Endothelial cell of umbilical vein (primary cell): ENCODE data around the gene SEH1L. TPM values are rescaled to one million over a fixed set of nuclear protein-coding genes. Genes with fewer than 3 reads are reported as not detected.
"Not testable (repeated sequence)": the region's sequence is repeated elsewhere in the genome, so short reads cannot be mapped to it uniquely, and the experiment has no call there.

Experiments
- BruUV-seq: library from RNA; stranded (reverse); fragments of 400-500 nt; replicated peaks from 2 replicates; lab custom pipeline; 2021; lab: Mats Ljungman, UMichigan
- CTCF ChIA-PET: fragments of 300-600, 350-600 bp; sonication (Branson Sonifier 250); formaldehyde crosslinking; loops from one replicate; lab custom pipeline; 2021; ENCODE audit warnings: antibody characterized with exemption, inconsistent platforms; lab: Charles Lee
- POLR2A ChIA-PET: fragments of 300-600, 350-600 bp; sonication (Branson Sonifier 250); formaldehyde crosslinking; loops from one replicate; lab custom pipeline; 2021; ENCODE audit warnings: antibody characterized with exemption, inconsistent platforms; lab: Charles Lee
- DNase-seq: peaks from one replicate; pipeline ENCODE4 v3.0.0-alpha.2; 2011; ENCODE audit warnings: low read depth, low spot score
- FAIRE-seq: peaks from 2 replicates; lab custom pipeline; 2011; peaks lifted over from hg19 to GRCh38; lab: Jason Lieb, UNC
- H2AFZ ChIP-seq: 2 replicates; pipeline ENCODE4 v1.6.0; 2012; ENCODE audit warnings: low read depth, low read length, control low read depth, inconsistent platforms
- H3K27ac ChIP-seq: 2 replicates; pipeline ENCODE4 v1.5.1; 2011; ENCODE audit warnings: low read depth, mild to moderate bottlenecking, control low read depth, low read length, moderate library complexity; ENCODE audit not compliant: insufficient read depth
- H3K27me3 ChIP-seq, 2 experiments: 2 replicates each; pipeline versions ENCODE4 v1.6.0 to v1.6.1; 2011; ENCODE audit warnings: low read length in 2 of 2, mixed read lengths in 1 of 2; ENCODE audit not compliant: control insufficient read depth in 2 of 2, insufficient read depth in 2 of 2
- H3K36me3 ChIP-seq, 2 experiments: 2 replicates in 1 of 2; 3 replicates in 1 of 2; pipeline ENCODE4 v1.5.1; 2011; ENCODE audit warnings: low read length in 2 of 2, mild to moderate bottlenecking in 1 of 2, moderate library complexity in 1 of 2; ENCODE audit not compliant: control insufficient read depth in 2 of 2, insufficient read depth in 2 of 2; ENCODE audit errors: extremely low read depth in 1 of 2
- H3K4me1 ChIP-seq: 3 replicates; pipeline ENCODE4 v1.5.1; 2011; ENCODE audit warnings: mild to moderate bottlenecking, low read length; ENCODE audit not compliant: control insufficient read depth, insufficient read depth; ENCODE audit errors: extremely low read depth
- H3K4me2 ChIP-seq: 2 replicates; pipeline ENCODE4 v1.6.1; 2011; ENCODE audit warnings: low read length, control low read depth, mixed read lengths; ENCODE audit not compliant: insufficient read depth
- H3K4me3 ChIP-seq, 3 experiments: fragments of 200-600 bp in 1 of 3; sonication (generic), shearing (Covaris generic) in 1 of 3; replicated peaks in 1 of 3; 2 replicates each; pipeline ENCODE4 v1.5.1; 2011 to 2016; ENCODE audit warnings: control low read depth in 3 of 3, low read length in 3 of 3, mild to moderate bottlenecking in 2 of 3, inconsistent platforms in 1 of 3, low read depth in 1 of 3, moderate library complexity in 1 of 3; ENCODE audit not compliant: insufficient read depth in 1 of 3
- H3K79me2 ChIP-seq: 2 replicates; pipeline ENCODE4 v1.6.0; 2012; ENCODE audit warnings: low read length, inconsistent platforms; ENCODE audit not compliant: control insufficient read depth, insufficient read depth
- H3K9ac ChIP-seq: replicated peaks from 2 replicates; pipeline ENCODE3; 2011; ENCODE audit warnings: low read length, control low read depth; ENCODE audit not compliant: insufficient read depth; ENCODE audit errors: extremely low read depth
- H3K9me1 ChIP-seq: replicated peaks from 3 replicates; pipeline ENCODE4 v1.6.0; 2011; ENCODE audit warnings: mild to moderate bottlenecking, low read length; ENCODE audit not compliant: control insufficient read depth, insufficient read depth; ENCODE audit errors: extremely low read depth
- H3K9me3 ChIP-seq: replicated peaks from 2 replicates; pipeline ENCODE4 v1.5.1; 2012; ENCODE audit warnings: low read length, inconsistent platforms; ENCODE audit not compliant: control insufficient read depth, insufficient read depth
- H4K20me1 ChIP-seq: replicated peaks from 2 replicates; pipeline ENCODE3; 2011; ENCODE audit warnings: mild to moderate bottlenecking, low read length; ENCODE audit not compliant: control insufficient read depth, insufficient read depth; ENCODE audit errors: extremely low read depth
- CTCF ChIP-seq, 2 donors: IDR thresholded peaks; 1 replicate in 1 of 2; 2 replicates in 1 of 2; pipeline ENCODE4 v1.5.1; 2011; ENCODE audit warnings: low read length in 2 of 2, mild to moderate bottlenecking in 2 of 2, moderate library complexity in 2 of 2, control low read depth in 1 of 2, inconsistent platforms in 1 of 2, low read depth in 1 of 2; ENCODE audit not compliant: insufficient read depth in 1 of 2; ENCODE audit errors: extremely low read depth in 1 of 2
- EZH2 ChIP-seq: IDR thresholded peaks from 2 replicates; pipeline ENCODE4 v1.6.1; 2012; ENCODE audit warnings: borderline replicate concordance, low read depth, mild to moderate bottlenecking, moderate library complexity, low read length, inconsistent platforms; ENCODE audit not compliant: severe bottlenecking
- FOS ChIP-seq: IDR thresholded peaks from 2 replicates; pipeline ENCODE4 v1.6.1; 2011; ENCODE audit warnings: mild to moderate bottlenecking, low read length, moderate library complexity, borderline replicate concordance; ENCODE audit not compliant: insufficient read depth
- GATA2 ChIP-seq: IDR thresholded peaks from 2 replicates; pipeline ENCODE4 v1.7.0; 2011; ENCODE audit warnings: low read depth, mild to moderate bottlenecking, moderate library complexity, mixed read lengths, low read length; ENCODE audit not compliant: insufficient read length, insufficient read depth
- JUN ChIP-seq: IDR thresholded peaks from 2 replicates; pipeline ENCODE4 v1.6.1; 2011; ENCODE audit warnings: borderline replicate concordance, low read depth; ENCODE audit not compliant: insufficient read length, insufficient read depth
- MAX ChIP-seq: IDR thresholded peaks from 2 replicates; pipeline ENCODE4 v1.6.1; 2011; ENCODE audit not compliant: insufficient read depth, insufficient read length
- MYC ChIP-seq: IDR thresholded peaks from one replicate; pipeline ENCODE4 v1.6.1; 2011; ENCODE audit warnings: mild to moderate bottlenecking, low read depth, low read length
- POLR2A ChIP-seq: IDR thresholded peaks from 2 replicates; pipeline ENCODE4 v1.6.1; 2012; ENCODE audit warnings: low read depth, mild to moderate bottlenecking, control low read depth, low read length
- POLR2AphosphoS5 ChIP-seq: IDR thresholded peaks from 2 replicates; pipeline ENCODE4 v1.6.1; 2012; ENCODE audit warnings: low read depth, mild to moderate bottlenecking, control low read depth, low read length, moderate library complexity; ENCODE audit not compliant: insufficient read depth
- dilution Hi-C: fragments of 300-500 bp; cut with MboI; formaldehyde crosslinking; loops from one replicate; pipeline ENCODE4 v1.15.0; 2019; ENCODE audit warnings: low sequenced_read_pairs; ENCODE audit not compliant: extremely low pct_ligation_motif_present
- intact Hi-C: fragments of 100-400 bp; cut with micrococcal nuclease; formaldehyde crosslinking; loops from one replicate; pipeline ENCODE4 v1.10.0; 2022
- polyA plus RNA-seq, 4 experiments: library from polyadenylated mRNA; depleted of rRNA in 3 of 4; stranded (reverse) in 3 of 4; unstranded in 1 of 4; fragments of >200 nt; gene quantifications; 2 replicates each; pipeline versions ENCODE4 v1.2.1 to v1.2.3, GENCODE V29; 2011 to 2012; ENCODE audit warnings: missing spikeins in 1 of 4
- total RNA-seq: library from RNA; stranded (reverse); gene quantifications from 2 replicates; pipeline ENCODE4 v1.2.3, GENCODE V29; 2021

The SEH1L gene
- total and polyA plus RNA-seq, 2 donors (not counting 3 experiments of a cell fraction or from before 2014, with no cell fraction given) = 19.8 to 42.8 TPM

DNA sequence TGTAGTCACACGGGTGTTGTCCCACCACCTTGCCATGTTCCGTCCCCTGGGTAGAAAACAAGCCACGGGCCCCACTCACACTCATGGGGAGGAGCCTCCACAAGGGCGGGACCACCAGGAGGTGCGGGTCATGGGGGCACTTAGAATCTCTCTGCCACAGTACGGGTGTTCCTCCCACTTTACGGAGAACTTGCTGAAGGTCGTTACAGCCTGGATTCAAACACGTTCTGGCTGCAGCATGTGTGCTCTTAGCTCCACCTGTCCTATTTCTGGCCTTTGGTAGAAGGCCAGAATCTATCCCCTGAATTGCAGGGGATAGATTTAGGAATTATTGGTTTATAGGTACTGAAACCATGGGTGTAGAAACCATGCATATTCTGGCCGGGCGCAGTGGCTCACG, 28.5 kb downstream of the SEH1L start:
- intact Hi-C loops = no loop called here
- no peak for DNase-seq
- Histone ChIP-seq H3K27ac (no peak overlapping the region), H3K27me3 (no peaks in the 10 kb centered on the region), H3K4me3 (no peak overlapping the region), H3K4me1 (no peaks in the 10 kb centered on the region), H3K9ac (no peak overlapping the region), H3K79me2 (no peaks in the 10 kb centered on the region), H2AFZ (no peak overlapping the region), H3K9me1 (no peaks in the 10 kb centered on the region), H3K4me2 (no peak overlapping the region), H4K20me1 (no peaks in the 10 kb centered on the region), H3K36me3 (peaks cover 0 to 3% of the 10 kb centered on the region in 2 experiments), H3K9me3 (no peaks in the 10 kb centered on the region)
- TF ChIP-seq EZH2 (no peak), POLR2A (no peak), CTCF (IDR thresholded peaks at IDR 0.05; ENCODE audit: extremely low read depth in 1 of 2, insufficient read depth in 1 of 2, low read depth in 1 of 2, low read length in 2 of 2) (no peak), GATA2 (no peak), MYC (no peak), FOS (no peak), POLR2AphosphoS5 (no peak), JUN (no peak), MAX (no peak)
- POLR2A ChIA-PET = interaction anchor here (0.7 kb wide), 1 partner anchor 9 kb away, joined by 4 read pairs; no protein-coding TSS in a partner anchor
- FAIRE-seq = no peak
- no TSS peak for BruUV-seq
- dilution Hi-C loops = no loop called here
- CTCF ChIA-PET = interaction anchor here (3.8 kb wide), 1 partner anchor 14 kb away, joined by 12 read pairs; the partner anchor contains the start of gene CEP192

- H3K4me2 ChIP-seq, BruUV-seq, intact Hi-C loops, H3K9me3 ChIP-seq, H3K27ac ChIP-seq, H3K79me2 ChIP-seq, dilution Hi-C loops, DNase-seq, CTCF ChIA-PET, H3K4me1 ChIP-seq, H2AFZ ChIP-seq, H3K9me1 ChIP-seq, H3K9ac ChIP-seq, H3K27me3 ChIP-seq, H4K20me1 ChIP-seq, FAIRE-seq, POLR2A ChIA-PET, H3K36me3 ChIP-seq, H3K4me3 ChIP-seq: not testable (repeated sequence)
These were observed 32.3 kb downstream of the SEH1L start for GRCh38 chr18:12980065-12980464.
